Coronary artery (tissue), 2 donors: ENCODE results near the gene MX2.
A peak's percentile ranks its signal among the peaks of the same experiment; 100 is the strongest.

Experiments used
- DNase-seq: peaks from one replicate; pipeline ENCODE4 v3.0.0-alpha.2; 2017; ENCODE audit warnings: low spot score
- H3K27ac ChIP-seq, 2 donors: fragments of 200-600 bp; sonication (generic); one replicate each; pipeline ENCODE4 v1.5.1; 2016 to 2019
- H3K4me3 ChIP-seq: fragments of 200-600 bp; sonication (generic); 2 replicates; pipeline ENCODE4 v1.5.1; 2016; ENCODE audit warnings: mild to moderate bottlenecking, moderate library complexity
- CTCF ChIP-seq: fragments of 200-600 bp; sonication (generic); IDR thresholded peaks from one replicate; pipeline ENCODE4 v1.5.1; 2019; ENCODE audit warnings: antibody characterized with exemption

The MX2 gene

DNA sequence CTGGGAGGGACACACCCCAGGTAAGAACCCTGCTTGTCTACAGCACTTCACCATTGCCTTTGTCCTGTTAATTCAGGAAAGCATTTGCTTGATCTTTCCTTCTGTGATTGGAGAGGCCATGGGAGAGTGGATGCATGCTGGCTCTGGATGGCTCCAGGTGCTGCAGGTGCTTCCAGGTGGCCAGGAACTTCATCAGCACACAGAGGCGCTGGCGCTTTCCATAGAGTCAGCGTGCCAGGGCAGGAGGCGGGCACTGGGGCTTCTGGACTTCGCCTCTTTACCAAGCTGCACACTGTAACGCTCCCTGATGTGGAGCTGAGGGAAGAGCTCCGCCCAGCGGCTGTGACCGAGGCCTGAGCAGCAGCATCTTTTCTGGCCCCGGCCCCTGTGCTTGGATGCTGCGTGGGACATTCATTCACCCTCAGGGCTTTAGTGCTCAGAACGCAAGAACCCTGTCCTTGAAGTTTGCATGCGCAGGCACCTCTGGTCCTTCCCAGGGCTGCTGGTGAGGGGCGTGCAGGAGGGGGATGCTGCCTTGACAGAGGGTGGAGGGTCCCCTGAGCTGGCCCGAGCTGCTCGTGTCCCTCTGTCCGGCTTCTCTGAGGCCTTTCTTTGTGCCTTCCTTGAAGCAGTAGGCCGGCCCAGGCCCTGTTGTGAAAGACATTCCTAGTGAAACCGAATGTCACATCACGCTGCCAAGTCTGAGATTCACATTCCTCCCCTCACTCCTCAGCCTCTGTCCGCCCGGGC, 1.6 kb upstream of the MX2 start:
- Histone ChIP-seq H3K27ac (peak overlapping the region in 1 of 2 donors; percentile 91), H3K4me3 (no peak overlapping the region)
- no peak for DNase-seq
- no peak for TF ChIP-seq CTCF

DNA sequence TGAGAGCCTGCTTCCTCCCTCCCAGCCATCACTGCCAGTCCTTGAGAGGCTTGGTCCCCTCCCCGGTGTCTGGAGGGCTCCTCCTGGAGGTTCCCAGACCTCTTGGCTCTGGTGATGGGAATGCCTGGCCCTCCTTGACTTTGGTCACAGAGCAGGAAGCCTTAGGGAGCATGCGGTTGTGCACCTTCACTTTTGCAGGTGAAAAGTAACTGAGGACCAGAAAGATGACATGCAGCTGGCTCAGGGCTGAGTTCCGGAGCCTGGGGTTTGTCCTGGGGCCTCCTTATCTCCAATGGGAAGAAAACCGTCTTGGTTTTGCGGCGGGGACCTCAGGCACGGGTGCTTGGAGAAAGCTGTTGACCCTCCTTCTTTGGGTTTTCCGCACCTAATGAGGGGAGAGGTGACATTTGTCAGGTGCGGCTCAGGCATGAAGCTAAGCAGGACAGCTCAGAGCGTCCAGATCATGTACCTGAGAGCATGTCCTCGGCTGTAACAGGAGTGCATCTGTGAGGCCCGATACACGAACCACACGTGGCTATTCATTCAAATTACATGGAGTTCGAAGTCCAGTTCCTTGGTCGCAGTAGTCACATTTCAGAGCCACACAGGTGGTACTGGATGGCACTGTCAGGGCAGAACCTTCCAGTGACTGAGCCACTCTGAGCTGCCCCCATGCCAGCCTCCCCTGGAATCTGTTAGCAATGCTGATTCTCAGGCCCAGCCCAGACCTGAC, 608 bp upstream of the MX2 start:
- H3K4me3 ChIP-seq: peak overlapping the region; percentile 67
- no peak for TF ChIP-seq CTCF

GRCh38 chr21:41362605-41363369, 960 bp downstream of the MX2 start:
- no peak for TF ChIP-seq CTCF
- peak overlapping the region in 1 of 2 donors; percentile 91 for H3K27ac ChIP-seq
- no peak for DNase-seq
- peak overlapping the region; percentile 67 for H3K4me3 ChIP-seq

More for the DNA sequence above, 608 bp upstream of the MX2 start:
- peak; percentile 72 for DNase-seq
- peak overlapping the region in 1 of 2 donors; percentile 91 for H3K27ac ChIP-seq

- DNase-seq: peak; percentile 72
- TF ChIP-seq CTCF: no peak
- Histone ChIP-seq H3K27ac (no peak overlapping the region), H3K4me3 (no peak overlapping the region)
These were observed 1.8 kb downstream of the MX2 start for GRCh38 chr21:41363370-41364270.

GRCh38 chr21:41364308-41364707, 2.5 kb downstream of the MX2 start:
- Histone ChIP-seq H3K27ac (no peak overlapping the region), H3K4me3 (no peak overlapping the region)
- DNase-seq: peak; percentile 3
- no peak for TF ChIP-seq CTCF

- H3K4me3 ChIP-seq: no peak overlapping the region
- peak; percentile 28 for DNase-seq
- TF ChIP-seq CTCF: no peak
- no peak overlapping the region for H3K27ac ChIP-seq
These were observed 3.7 kb downstream of the MX2 start for GRCh38 chr21:41365377-41366107.
